Brain pericyte (primary cell): ENCODE measurements around the gene KIF21B.
"Not testable (repeated sequence)": the region's sequence is repeated elsewhere in the genome, so short reads cannot be mapped to it uniquely, and the experiment has no call there.

Source experiments
- DNase-seq: peaks from one replicate; pipeline ENCODE4 v3.0.0-alpha.2; 2012; ENCODE audit warnings: low read depth, low spot score

Gene KIF21B

GRCh38 chr1:200945111-200945510 lies 78.4 kb downstream of the KIF21B start:
- no peak for DNase-seq

- no peak for DNase-seq
Observed at GRCh38 chr1:200938955-200939354, 84.6 kb downstream of the KIF21B start.

- not testable (repeated sequence) for DNase-seq
Observed at GRCh38 chr1:200935286-200935962, 88.1 kb downstream of the KIF21B start.

- DNase-seq, result no peak
Observed at GRCh38 chr1:200934676-200935245, 88.8 kb downstream of the KIF21B start.

GRCh38 chr1:200931776-200932175 lies 91.7 kb downstream of the KIF21B start:
- DNase-seq, result no peak

GRCh38 chr1:200930285-200930684 lies 93.2 kb downstream of the KIF21B start:
- DNase-seq, result not testable (repeated sequence)

- no peak for DNase-seq
Observed at GRCh38 chr1:200929530-200930278, 93.8 kb downstream of the KIF21B start.

- DNase-seq, result no peak
Observed at GRCh38 chr1:200925831-200926230, 97.7 kb downstream of the KIF21B start.

- no peak for DNase-seq
Observed at GRCh38 chr1:200923601-200924000, 99.9 kb downstream of the KIF21B start.

GRCh38 chr1:200922406-200922805 lies 101.1 kb downstream of the KIF21B start:
- DNase-seq, result no peak

- DNase-seq, result no peak
Observed at GRCh38 chr1:200921571-200922110, 101.9 kb downstream of the KIF21B start.
